IMR-90 (cell line): Measurements from ENCODE around the gene MROH2B. TPM values are rescaled to one million over a fixed set of nuclear protein-coding genes. Genes with fewer than 3 reads are reported as not detected.

ENCODE experiments used
- ATAC-seq: fragments of 200-7000 bp; cut with Tn5 transposase; 2 replicates; pipeline ENCODE4 v1.9.1; 2020; ENCODE audit warnings: low read depth, mild to moderate bottlenecking, moderate library complexity
- Bru-seq: library from RNA; stranded (reverse); fragments of 400-500 nt; gene quantifications from one replicate; lab custom pipeline; 2021; lab: Mats Ljungman, UMichigan
- BruChase-seq, 2 experiments: library from RNA; stranded (reverse); fragments of 400-500 nt; gene quantifications; one replicate each; lab custom pipeline; 2021; lab: Mats Ljungman, UMichigan
- BruUV-seq: library from RNA; stranded (reverse); fragments of 400-500 nt; replicated peaks from 2 replicates; lab custom pipeline; 2021; lab: Mats Ljungman, UMichigan
- CTCF ChIA-PET: fragments of 300-600 bp; formaldehyde crosslinking; extraction: SDS; loops from one replicate; lab custom pipeline; 2021; ENCODE audit warnings: antibody characterized with exemption; lab: Yijun Ruan, JAX
- POLR2A ChIA-PET: fragments of 300-600 bp; sonication (Branson Sonifier 250); formaldehyde crosslinking; loops from one replicate; lab custom pipeline; 2022; ENCODE audit warnings: antibody characterized with exemption; ENCODE audit not compliant: unreplicated experiment; lab: Charles Lee
- DNase-seq: peaks from one replicate; pipeline ENCODE4 v3.0.0; 2013
- H2AFZ ChIP-seq: replicated peaks from 2 replicates; pipeline ENCODE3; 2013; ENCODE audit warnings: low read length, mild to moderate bottlenecking; ENCODE audit not compliant: poor library complexity
- H2AK5ac ChIP-seq: 2 replicates; pipeline ENCODE4 v1.6.1; 2013; ENCODE audit warnings: low read depth, low read length, inconsistent platforms
- H2AK9ac ChIP-seq: replicated peaks from 2 replicates; pipeline ENCODE3; 2013; ENCODE audit warnings: mild to moderate bottlenecking, low read depth, low read length, moderate library complexity; ENCODE audit not compliant: poor library complexity
- H2BK120ac ChIP-seq: 2 replicates; pipeline ENCODE4 v1.6.1; 2013; ENCODE audit warnings: low read depth, low read length, inconsistent platforms
- H2BK15ac ChIP-seq: 3 replicates; pipeline ENCODE4 v1.6.1; 2013; ENCODE audit warnings: low read depth, low read length, inconsistent platforms
- H2BK20ac ChIP-seq: 2 replicates; pipeline ENCODE4 v1.6.1; 2013; ENCODE audit warnings: low read depth, mild to moderate bottlenecking, inconsistent platforms, low read length, moderate library complexity
- H2BK5ac ChIP-seq: 2 replicates; pipeline ENCODE4 v1.6.1; 2013; ENCODE audit warnings: mild to moderate bottlenecking, low read depth, low read length, inconsistent platforms; ENCODE audit not compliant: poor library complexity, severe bottlenecking
- H3K14ac ChIP-seq: replicated peaks from 2 replicates; pipeline ENCODE4 v1.6.1; 2013; ENCODE audit warnings: low read depth, low read length, inconsistent platforms
- H3K18ac ChIP-seq: 2 replicates; pipeline ENCODE4 v1.6.1; 2013; ENCODE audit warnings: low read depth, low read length, control low read depth
- H3K23ac ChIP-seq: 2 replicates; pipeline ENCODE4 v1.6.1; 2013; ENCODE audit warnings: low read depth, low read length, inconsistent platforms
- H3K27ac ChIP-seq: 2 replicates; pipeline ENCODE4 v1.5.1; 2013; ENCODE audit warnings: mild to moderate bottlenecking, control low read depth, low read length; ENCODE audit not compliant: insufficient read depth
- H3K27me3 ChIP-seq: 2 replicates; pipeline ENCODE4 v1.6.1; 2013; ENCODE audit warnings: low read length; ENCODE audit not compliant: control insufficient read depth, insufficient read depth
- H3K36me3 ChIP-seq: 2 replicates; pipeline ENCODE4 v1.6.1; 2013; ENCODE audit warnings: low read length, mixed read lengths; ENCODE audit not compliant: control insufficient read depth, insufficient read depth
- H3K4ac ChIP-seq: 2 replicates; pipeline ENCODE4 v1.6.1; 2013; ENCODE audit warnings: low read depth, low read length, inconsistent platforms
- H3K4me1 ChIP-seq: 2 replicates; pipeline ENCODE4 v1.6.1; 2013; ENCODE audit warnings: low read length, mixed read lengths; ENCODE audit not compliant: control insufficient read depth, insufficient read depth
- H3K4me2 ChIP-seq: 2 replicates; pipeline ENCODE4 v1.6.1; 2013; ENCODE audit warnings: low read depth, mild to moderate bottlenecking, control low read depth, low read length, moderate library complexity
- H3K4me3 ChIP-seq: 2 replicates; pipeline ENCODE4 v1.5.1; 2013; ENCODE audit warnings: low read depth, mild to moderate bottlenecking, control low read depth, low read length, moderate library complexity; ENCODE audit not compliant: insufficient read depth
- H3K56ac ChIP-seq: 2 replicates; pipeline ENCODE4 v1.6.1; 2013; ENCODE audit warnings: low read length, inconsistent platforms; ENCODE audit not compliant: insufficient read depth; ENCODE audit errors: extremely low read depth
- H3K79me1 ChIP-seq, 2 experiments: 2 replicates each; pipeline ENCODE4 v1.6.1; 2013; ENCODE audit warnings: low read length in 2 of 2, inconsistent platforms in 1 of 2, low read depth in 1 of 2
- H3K9ac ChIP-seq: 2 replicates; pipeline ENCODE4 v1.6.1; 2013; ENCODE audit warnings: low read depth, low read length, control low read depth
- H3K9me1 ChIP-seq: 2 replicates; pipeline ENCODE4 v1.6.1; 2013; ENCODE audit warnings: low read length, inconsistent platforms; ENCODE audit not compliant: insufficient read depth
- H3K9me3 ChIP-seq: 2 replicates; pipeline ENCODE4 v1.6.1; 2013; ENCODE audit warnings: low read length; ENCODE audit not compliant: control insufficient read depth, insufficient read depth
- H4K20me1 ChIP-seq: 2 replicates; pipeline ENCODE4 v1.6.1; 2013; ENCODE audit warnings: low read length, inconsistent platforms; ENCODE audit not compliant: insufficient read depth
- H4K5ac ChIP-seq: 2 replicates; pipeline ENCODE4 v1.6.1; 2013; ENCODE audit warnings: mild to moderate bottlenecking, low read depth, low read length, control low read depth
- H4K8ac ChIP-seq, 2 experiments: 2 replicates each; pipeline ENCODE4 v1.6.1; 2013; ENCODE audit warnings: low read depth in 2 of 2, low read length in 2 of 2, control low read depth in 1 of 2, inconsistent platforms in 1 of 2
- H4K91ac ChIP-seq: 2 replicates; pipeline ENCODE4 v1.6.1; 2013; ENCODE audit warnings: low read depth, low read length, inconsistent platforms; ENCODE audit not compliant: insufficient read depth
- BHLHE40 ChIP-seq: fragments of 150-350 bp; IDR thresholded peaks from 2 replicates; pipeline ENCODE4 v1.6.1; 2016; ENCODE audit warnings: mild to moderate bottlenecking, low read depth, low read length
- CEBPB ChIP-seq: IDR thresholded peaks from 2 replicates; pipeline ENCODE4 v1.6.1; 2012; ENCODE audit warnings: low read depth, low read length, improper control_type of control experiment
- RFX5 ChIP-seq: IDR thresholded peaks from 2 replicates; pipeline ENCODE4 v1.8.0; 2012; ENCODE audit warnings: low read depth, mild to moderate bottlenecking, low read length, moderate library complexity
- WGBS, 2 experiments: methylation state at CpG; one replicate each; pipeline versions ENCODE4 v1.1.5 to v1.1.7; 2013; ENCODE audit warnings: missing lambda C conversion rate in 2 of 2; ENCODE audit not compliant: insufficient read length in 1 of 2; ENCODE audit errors: extremely low coverage in 2 of 2; 5-methylcytosine and 5-hydroxymethylcytosine counted together
- dilution Hi-C: fragments of 300-500 bp; cut with HindIII; formaldehyde crosslinking; loops from one replicate; pipeline ENCODE4 v1.14.3; 2018; ENCODE audit warnings: low sequenced_read_pairs; ENCODE audit not compliant: unreplicated experiment
- in situ Hi-C: fragments of 300-500 bp; cut with MboI; formaldehyde crosslinking; loops from 3 replicates; pipeline ENCODE4 v1.14.3; 2019; ENCODE audit warnings: low sequenced_read_pairs, inconsistent platforms, mixed read lengths
- intact Hi-C: fragments of 100-400 bp; cut with micrococcal nuclease; formaldehyde crosslinking; loops from 2 replicates; pipeline ENCODE4 v1.10.0; 2022
- long read RNA-seq: library from polyadenylated mRNA; unstranded; transcript quantifications from one replicate; pipeline ENCODE4 v2.0.0, GENCODE V29; 2021; ENCODE audit not compliant: unreplicated experiment
- polyA plus RNA-seq, 3 experiments: library from polyadenylated mRNA; depleted of rRNA; stranded (reverse); fragments of >200 nt; gene quantifications; 2 replicates each; pipeline ENCODE4 v1.2.3, GENCODE V29; 2012; ENCODE audit warnings: low replicate concordance in 1 of 3
- total RNA-seq: library from RNA; depleted of rRNA; stranded (reverse); fragments of >200 nt; gene quantifications from 2 replicates; pipeline ENCODE4 v1.2.3, GENCODE V29; 2012; rRNA removed
- TF ChIP-seq, protein P1 (sequence below): conservative IDR thresholded peaks from 2 replicates; pipeline ENCODE4 v1.5.1; 2012; ENCODE audit warnings: mild to moderate bottlenecking, low read depth, low read length, improper control_type of control experiment

Gene MROH2B
- total RNA-seq (not detected in 2 replicates), polyA plus RNA-seq (2012; rRNA removed) (not detected in 2 replicates), Bru-seq, nascent RNA (not detected), BruChase-seq, experiment 1, labeled RNA remaining after a 6-hour chase (not detected), BruChase-seq, experiment 2, labeled RNA remaining after a 2-hour chase (not detected)
- not detected in 2 replicates for polyA plus RNA-seq (2012; cell fraction: cytosol; rRNA removed)
- not detected in 2 replicates for polyA plus RNA-seq (2012; cell fraction: nucleus; rRNA removed; ENCODE audit: low replicate concordance)
- long read RNA-seq = 0 reads

- Histone ChIP-seq H3K4ac (no peak within 1 kb of the TSS), H3K4me1 (no peaks in the 10 kb centered on the region), H3K4me3 (no peak within 1 kb of the TSS), H3K14ac (no peak within 1 kb of the TSS), H2BK120ac (no peak within 1 kb of the TSS), H3K18ac (no peak within 1 kb of the TSS), H3K9me3 (no peaks in the 10 kb centered on the region), H4K20me1 (no peaks in the 10 kb centered on the region), H3K36me3 (no peaks in the 10 kb centered on the region), H4K91ac (no peak within 1 kb of the TSS), H4K5ac (no peak within 1 kb of the TSS), H2AK9ac (no peak within 1 kb of the TSS), H2AK5ac (no peak within 1 kb of the TSS), H3K27me3 (no peaks in the 10 kb centered on the region), H3K4me2 (no peak within 1 kb of the TSS), H3K79me1 (no peaks in the 10 kb centered on the region), H3K9ac (no peak within 1 kb of the TSS), H2BK15ac (peak within 1 kb of the TSS; percentile 18; the same call in 1 of the 3 replicates), H3K23ac (no peak within 1 kb of the TSS), H2BK5ac (no peak within 1 kb of the TSS), H4K8ac (no peak within 1 kb of the TSS), H2AFZ (no peak within 1 kb of the TSS), H3K9me1 (no peaks in the 10 kb centered on the region), H2BK20ac (peak within 1 kb of the TSS; percentile 10; the same call in 1 of the 2 replicates), H3K56ac (no peak within 1 kb of the TSS), H3K27ac (no peak within 1 kb of the TSS)
- in situ Hi-C loops (no loop called here), intact Hi-C loops (no loop called here), dilution Hi-C loops (no loop called here)
- DNase-seq (no peak), ATAC-seq (no peak)
- ChIA-PET POLR2A (no interaction called here), CTCF (no interaction called here)
- no TSS peak for BruUV-seq
- TF ChIP-seq RFX5 (no peak), BHLHE40 (no peak), CEBPB (no peak)
- TF ChIP-seq, protein P1, sequence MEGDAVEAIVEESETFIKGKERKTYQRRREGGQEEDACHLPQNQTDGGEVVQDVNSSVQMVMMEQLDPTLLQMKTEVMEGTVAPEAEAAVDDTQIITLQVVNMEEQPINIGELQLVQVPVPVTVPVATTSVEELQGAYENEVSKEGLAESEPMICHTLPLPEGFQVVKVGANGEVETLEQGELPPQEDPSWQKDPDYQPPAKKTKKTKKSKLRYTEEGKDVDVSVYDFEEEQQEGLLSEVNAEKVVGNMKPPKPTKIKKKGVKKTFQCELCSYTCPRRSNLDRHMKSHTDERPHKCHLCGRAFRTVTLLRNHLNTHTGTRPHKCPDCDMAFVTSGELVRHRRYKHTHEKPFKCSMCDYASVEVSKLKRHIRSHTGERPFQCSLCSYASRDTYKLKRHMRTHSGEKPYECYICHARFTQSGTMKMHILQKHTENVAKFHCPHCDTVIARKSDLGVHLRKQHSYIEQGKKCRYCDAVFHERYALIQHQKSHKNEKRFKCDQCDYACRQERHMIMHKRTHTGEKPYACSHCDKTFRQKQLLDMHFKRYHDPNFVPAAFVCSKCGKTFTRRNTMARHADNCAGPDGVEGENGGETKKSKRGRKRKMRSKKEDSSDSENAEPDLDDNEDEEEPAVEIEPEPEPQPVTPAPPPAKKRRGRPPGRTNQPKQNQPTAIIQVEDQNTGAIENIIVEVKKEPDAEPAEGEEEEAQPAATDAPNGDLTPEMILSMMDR = no peak
- no CpG with 5 or more reads among the region's 1 CpG for WGBS, 2 experiments
These were observed at the start of gene MROH2B for GRCh38 chr5:41071242-41071641. Gene MROH2B (minus strand): TSS chr5:41071342. CDS start chr5:41070852, 490 bp downstream.
